Measurements from ENCODE around the gene KERA. TPM values are rescaled to one million over a fixed set of nuclear protein-coding genes. Genes with fewer than 3 reads are reported as not detected.

The KERA gene
- total and polyA plus RNA-seq, 4 experiments from 2014 or later = not detected

- peaks cover 0 to 3% (median 0%) of the 10 kb centered on the region in 8 donors for H3K9me3 Mint-ChIP-seq
- Histone ChIP-seq H3K4me1 (ENCODE audit: insufficient read depth, low read length) (no peaks in the 10 kb centered on the region), H3K9me3 (ENCODE audit: control insufficient read depth in 1 of 2, low read length in 2 of 2) (no peaks in the 10 kb centered on the region), H3K27ac (ENCODE audit: low read depth, low read length) (no peak overlapping the region), H3K36me3 (ENCODE audit: insufficient read depth, low read length) (no peaks in the 10 kb centered on the region), H3K4me3 (ENCODE audit: low read length in 2 of 2) (no peak overlapping the region), H3K27me3 (ENCODE audit: insufficient read depth, low read length) (no peaks in the 10 kb centered on the region)
- POLR2A ChIA-PET (ENCODE audit: partially characterized antibody) = no interaction called here
- H3K4me3 Mint-ChIP-seq = no peak overlapping the region
- H3K27ac Mint-ChIP-seq = no peak overlapping the region
- intact Hi-C loops (cut with micrococcal nuclease) = no loop called here
- peaks cover 0 to 8% (median 3%) of the 10 kb centered on the region in 4 donors for H3K4me1 Mint-ChIP-seq
- CTCF ChIA-PET (ENCODE audit: partially characterized antibody) = no interaction called here
- peaks cover 3 to 12% of the 10 kb centered on the region in 2 donors for H3K27me3 Mint-ChIP-seq
- no peak for DNase-seq
- H3K36me3 Mint-ChIP-seq = no peaks in the 10 kb centered on the region
Observed at GRCh38 chr12:91009319-91009950, 48.4 kb downstream of the KERA start.

DNA sequence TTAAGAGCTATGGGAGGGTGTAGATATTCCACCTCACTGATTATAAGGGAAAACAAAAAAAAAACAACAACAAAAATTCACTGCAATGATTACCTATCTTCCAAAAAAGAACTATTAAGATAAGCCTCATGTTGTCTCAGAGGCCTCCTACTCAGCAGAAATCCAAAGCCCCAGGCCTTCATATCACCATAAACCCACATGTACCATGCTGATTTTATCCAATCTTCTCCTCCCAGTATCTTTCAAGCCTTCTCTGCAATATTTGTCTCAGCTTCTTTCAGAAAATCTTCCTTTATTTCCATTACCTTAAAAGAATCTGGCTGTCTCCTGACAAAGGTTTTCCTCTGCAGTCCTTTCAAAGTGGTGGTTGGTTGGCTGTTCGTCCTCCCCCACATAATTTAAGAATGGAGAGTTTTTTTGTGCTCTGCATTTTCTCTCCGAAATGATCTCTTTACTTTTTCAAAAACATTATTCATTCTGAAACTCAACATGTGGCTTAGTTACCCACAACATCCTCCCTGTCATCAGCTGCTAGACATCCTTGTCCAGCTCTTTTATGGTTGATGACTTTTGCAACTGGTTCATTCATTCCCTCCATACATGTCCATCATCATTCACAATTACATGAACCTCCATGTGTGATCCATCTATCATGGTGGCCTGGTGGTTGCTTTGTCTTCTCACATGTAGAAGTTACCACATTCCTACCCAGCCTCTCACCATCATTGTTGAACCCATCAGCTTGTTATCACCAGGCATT is 50.1 kb downstream of the KERA start:
- peaks cover 0 to 8% (median 3%) of the 10 kb centered on the region in 4 donors for H3K4me1 Mint-ChIP-seq
- H3K4me3 Mint-ChIP-seq = no peak overlapping the region
- intact Hi-C loops (cut with micrococcal nuclease) = no loop called here
- peaks cover 0 to 3% (median 0%) of the 10 kb centered on the region in 8 donors for H3K9me3 Mint-ChIP-seq
- no peaks in the 10 kb centered on the region for H3K36me3 Mint-ChIP-seq
- ChIA-PET CTCF (ENCODE audit: partially characterized antibody) (no interaction called here), POLR2A (ENCODE audit: partially characterized antibody) (no interaction called here)
- Histone ChIP-seq H3K9me3 (ENCODE audit: control insufficient read depth in 1 of 2, low read length in 2 of 2) (no peaks in the 10 kb centered on the region), H3K27ac (ENCODE audit: low read depth, low read length) (no peak overlapping the region), H3K36me3 (ENCODE audit: insufficient read depth, low read length) (no peaks in the 10 kb centered on the region), H3K4me3 (ENCODE audit: low read length in 2 of 2) (no peak overlapping the region), H3K27me3 (ENCODE audit: insufficient read depth, low read length) (no peaks in the 10 kb centered on the region), H3K4me1 (ENCODE audit: insufficient read depth, low read length) (no peaks in the 10 kb centered on the region)
- H3K27ac Mint-ChIP-seq = no peak overlapping the region
- no peak for DNase-seq
- H3K27me3 Mint-ChIP-seq = peaks cover 1 to 4% of the 10 kb centered on the region in 2 donors

DNA sequence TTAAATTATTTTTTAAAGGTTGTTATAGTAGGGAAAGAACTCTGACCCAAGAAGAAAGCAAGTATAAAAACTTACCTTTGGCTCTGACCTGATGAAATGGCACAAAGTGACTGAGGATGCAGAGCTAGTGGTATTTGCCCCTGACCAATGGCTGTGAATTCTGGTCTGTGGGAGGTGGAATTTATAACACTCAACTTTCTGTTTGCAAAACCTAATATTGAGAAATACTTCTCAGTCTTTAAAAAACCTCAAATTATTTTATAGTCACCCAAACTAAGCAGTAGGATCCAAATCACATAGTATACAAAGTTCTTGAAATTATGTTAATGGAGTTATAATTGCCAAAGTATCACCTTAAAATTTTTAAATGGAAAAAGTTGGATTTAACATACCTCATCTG is 53.0 kb downstream of the KERA start, which contains the start of gene EPYC:
Gene EPYC (minus strand): TSS at position 101 of the 400 bp plus-strand sequence. CDS start 2,407 bp downstream, outside the sequence.
- DNase-seq = no peak
- no peaks in the 10 kb centered on the region for H3K4me1 ChIP-seq (ENCODE audit: insufficient read depth, low read length)
- Mint-ChIP-seq H3K4me3 (no peak within 1 kb of the TSS), H3K9me3 (no peaks in the 10 kb centered on the region), H3K27me3 (peaks cover under 1 to 1% of the 10 kb centered on the region in 2 donors), H3K4me1 (peaks cover 0 to 8% (median 3%) of the 10 kb centered on the region in 4 donors), H3K36me3 (no peaks in the 10 kb centered on the region), H3K27ac (no peak within 1 kb of the TSS)
- H3K9me3 ChIP-seq (ENCODE audit: control insufficient read depth in 1 of 2, low read length in 2 of 2) = no peaks in the 10 kb centered on the region
- H3K27me3 ChIP-seq (ENCODE audit: insufficient read depth, low read length) = no peaks in the 10 kb centered on the region
- CTCF ChIA-PET (ENCODE audit: partially characterized antibody) = no interaction called here
- H3K27ac ChIP-seq (ENCODE audit: low read depth, low read length) = no peak within 1 kb of the TSS
- no peak within 1 kb of the TSS for H3K4me3 ChIP-seq (ENCODE audit: low read length in 2 of 2)
- POLR2A ChIA-PET (ENCODE audit: partially characterized antibody) = no interaction called here
- intact Hi-C loops (cut with micrococcal nuclease) = no loop called here
- H3K36me3 ChIP-seq (ENCODE audit: insufficient read depth, low read length) = no peaks in the 10 kb centered on the region

GRCh38 chr12:91003737-91004136 is 54.1 kb downstream of the KERA start:
- no peaks in the 10 kb centered on the region for H3K27me3 ChIP-seq (ENCODE audit: insufficient read depth, low read length)
- POLR2A ChIA-PET (ENCODE audit: partially characterized antibody) = no interaction called here
- no peak overlapping the region for H3K27ac ChIP-seq (ENCODE audit: low read depth, low read length)
- Mint-ChIP-seq H3K36me3 (no peaks in the 10 kb centered on the region), H3K4me1 (peaks cover 0 to 7% (median 3%) of the 10 kb centered on the region in 4 donors), H3K9me3 (no peaks in the 10 kb centered on the region), H3K27me3 (peaks cover 0 to 1% of the 10 kb centered on the region in 2 donors), H3K27ac (no peak overlapping the region), H3K4me3 (no peak overlapping the region)
- CTCF ChIA-PET (ENCODE audit: partially characterized antibody) = interaction anchor here (0.6 kb wide), 1 partner anchor 63 kb away, joined by 4 read pairs; no protein-coding TSS in a partner anchor
- no peaks in the 10 kb centered on the region for H3K36me3 ChIP-seq (ENCODE audit: insufficient read depth, low read length)
- intact Hi-C loops (cut with micrococcal nuclease) = no loop called here
- H3K4me1 ChIP-seq (ENCODE audit: insufficient read depth, low read length) = no peaks in the 10 kb centered on the region
- no peak overlapping the region for H3K4me3 ChIP-seq (ENCODE audit: low read length in 2 of 2)
- no peaks in the 10 kb centered on the region for H3K9me3 ChIP-seq (ENCODE audit: control insufficient read depth in 1 of 2, low read length in 2 of 2)
- no peak for DNase-seq

GRCh38 chr12:91001306-91001705 is 56.5 kb downstream of the KERA start:
- Histone ChIP-seq H3K27ac (ENCODE audit: low read depth, low read length) (no peak overlapping the region), H3K9me3 (ENCODE audit: control insufficient read depth in 1 of 2, low read length in 2 of 2) (no peaks in the 10 kb centered on the region), H3K4me1 (ENCODE audit: insufficient read depth, low read length) (no peaks in the 10 kb centered on the region), H3K4me3 (ENCODE audit: low read length in 2 of 2) (no peak overlapping the region), H3K27me3 (ENCODE audit: insufficient read depth, low read length) (no peaks in the 10 kb centered on the region), H3K36me3 (ENCODE audit: insufficient read depth, low read length) (no peaks in the 10 kb centered on the region)
- no peak for DNase-seq
- Mint-ChIP-seq H3K4me3 (no peak overlapping the region), H3K36me3 (no peaks in the 10 kb centered on the region), H3K27ac (no peak overlapping the region), H3K27me3 (no peaks in the 10 kb centered on the region), H3K4me1 (no peaks in the 10 kb centered on the region), H3K9me3 (no peaks in the 10 kb centered on the region)
- POLR2A ChIA-PET (ENCODE audit: partially characterized antibody) = no interaction called here
- CTCF ChIA-PET (ENCODE audit: partially characterized antibody) = no interaction called here
- intact Hi-C loops (cut with micrococcal nuclease) = no loop called here

Other genes with a start within 250 kb of the KERA start
- gene CCER1, start 102.8 kb downstream of the KERA start, total RNA-seq = not detected
- not detected for gene CCER1, start 102.8 kb downstream of the KERA start, polyA plus RNA-seq
- not detected for gene EPYC, start 53.1 kb downstream of the KERA start, total RNA-seq
- gene EPYC, start 53.1 kb downstream of the KERA start, polyA plus RNA-seq = not detected
- gene LUM, start 53.5 kb upstream of the KERA start, total RNA-seq = not detected
- gene LUM, start 53.5 kb upstream of the KERA start, polyA plus RNA-seq = not detected
- not detected for gene DCN, start 124.8 kb upstream of the KERA start, total RNA-seq
- not detected for gene DCN, start 124.8 kb upstream of the KERA start, polyA plus RNA-seq

Measured in CD4-positive, alpha-beta memory T cell (primary cell).